GM12873 (cell line): ENCODE results near the gene NOTCH4.

Source experiments
- CTCF ChIP-seq: IDR thresholded peaks from 2 replicates; pipeline ENCODE4 v1.5.1; 2012; ENCODE audit warnings: low read depth, mild to moderate bottlenecking, moderate library complexity, low read length, control low read depth; ENCODE audit not compliant: insufficient read depth; ENCODE audit errors: missing control alignments

The NOTCH4 gene

GRCh38 chr6:32190911-32191677 lies 32.8 kb downstream of the NOTCH4 start:
- TF ChIP-seq CTCF = no peak

- no peak for TF ChIP-seq CTCF
Observed at GRCh38 chr6:32190054-32190851, 33.6 kb downstream of the NOTCH4 start, which contains the start of gene PBX2. TSS of gene PBX2 (minus strand) at chr6:32190202. CDS start at chr6:32189915, 287 bp downstream.

DNA sequence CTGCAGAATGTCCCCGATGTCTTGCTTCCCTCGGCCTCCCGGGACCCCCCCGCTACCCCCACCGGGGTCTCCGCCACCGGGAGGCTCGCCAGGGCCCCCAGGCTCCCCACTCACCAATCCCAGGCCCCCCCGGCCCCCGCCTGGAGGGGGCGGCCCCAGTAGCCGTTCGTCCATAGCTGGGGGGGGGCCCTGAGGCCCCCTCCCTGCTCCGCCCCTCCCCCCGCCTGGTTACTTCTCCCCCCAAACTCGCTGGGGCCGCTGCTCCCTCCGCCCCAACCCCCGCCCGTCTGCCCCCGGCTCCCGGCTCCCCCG lies 34.2 kb downstream of the NOTCH4 start:
- no peak for TF ChIP-seq CTCF

- TF ChIP-seq CTCF = no peak
Observed at GRCh38 chr6:32189069-32189741, 34.7 kb downstream of the NOTCH4 start.

DNA sequence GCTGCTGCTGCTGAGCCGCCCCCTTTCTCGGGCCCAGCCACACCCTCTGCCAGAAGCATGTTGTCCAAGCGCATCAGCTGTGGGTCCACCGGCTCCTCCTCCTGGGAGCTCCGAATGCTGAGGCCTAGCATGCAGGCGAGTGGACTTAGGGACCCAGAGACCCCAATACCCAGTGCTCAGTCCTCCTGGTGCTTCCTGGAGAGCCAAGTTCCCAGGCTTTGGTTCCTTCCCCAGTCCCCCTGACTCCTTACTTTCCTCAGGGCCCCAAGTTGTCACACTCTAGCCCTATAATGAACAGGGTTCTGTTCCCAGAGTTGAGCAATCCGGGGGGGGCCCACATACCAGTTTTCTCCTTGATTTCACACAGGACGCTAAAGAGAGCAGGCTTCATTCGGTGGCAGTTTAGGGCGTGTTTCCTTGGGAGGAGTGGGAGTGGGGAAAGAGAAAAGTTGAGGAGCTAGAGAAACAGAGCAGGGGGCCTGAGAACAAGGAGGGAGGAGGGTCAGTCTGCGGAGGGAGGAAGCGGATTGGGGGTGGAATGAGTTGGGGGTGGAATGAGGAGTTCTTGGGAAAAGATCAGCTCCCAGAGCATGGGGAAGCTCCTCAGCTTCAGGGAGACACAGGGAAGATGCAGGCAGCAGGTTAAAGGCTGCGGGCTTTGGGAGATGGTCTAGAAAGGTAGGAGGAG lies 35.3 kb downstream of the NOTCH4 start:
- no peak for TF ChIP-seq CTCF

DNA sequence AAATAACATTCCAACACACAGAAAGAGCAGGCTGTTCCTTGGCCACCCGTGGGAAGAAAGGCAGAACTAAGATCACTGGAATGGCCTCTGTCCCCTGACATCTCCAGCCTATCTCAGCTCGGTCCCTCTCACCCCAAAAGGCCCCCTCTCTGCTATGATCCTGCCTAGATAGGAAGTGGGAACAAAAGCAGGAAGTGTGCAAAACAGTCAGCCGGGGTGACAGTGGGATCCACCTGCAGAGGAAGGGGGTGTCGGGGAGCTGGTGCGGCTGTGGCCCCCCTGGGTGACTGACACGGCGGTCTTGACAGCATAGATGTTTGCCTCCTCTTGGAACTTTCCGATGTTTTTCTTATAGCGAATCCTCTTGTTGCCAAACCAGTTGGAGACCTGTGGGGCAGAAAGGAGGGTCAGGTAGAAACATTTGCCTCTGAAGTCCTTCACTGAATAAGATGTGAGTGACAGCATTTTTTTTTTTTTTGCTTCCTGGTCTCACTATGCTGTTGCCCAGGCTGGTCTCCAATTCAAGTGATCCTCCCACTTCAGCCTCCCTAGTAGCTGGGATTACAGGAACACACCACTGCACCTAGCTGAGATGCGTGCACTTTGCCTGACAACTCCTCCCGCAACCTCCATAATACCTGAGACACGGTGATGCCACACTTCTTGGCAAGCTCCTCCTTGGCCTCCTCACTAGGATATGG lies 36.7 kb downstream of the NOTCH4 start:
- TF ChIP-seq CTCF = no peak
